D721Med (cell line): Measurements from ENCODE around the gene EXOC6B.

Experiments used
- DNase-seq: peaks from one replicate; pipeline ENCODE4 v3.0.0; 2011; ENCODE audit warnings: low spot score; ENCODE audit not compliant: insufficient read length
- FAIRE-seq: peaks from 2 replicates; lab custom pipeline; 2011; peaks lifted over from hg19 to GRCh38; lab: Jason Lieb, UNC
- TF ChIP-seq, protein P1 (sequence below): IDR thresholded peaks from 2 replicates; pipeline ENCODE4 v1.5.1; 2012; ENCODE audit warnings: mild to moderate bottlenecking, control low read depth; ENCODE audit not compliant: insufficient read depth; ENCODE audit errors: missing control alignments

Gene EXOC6B

DNA sequence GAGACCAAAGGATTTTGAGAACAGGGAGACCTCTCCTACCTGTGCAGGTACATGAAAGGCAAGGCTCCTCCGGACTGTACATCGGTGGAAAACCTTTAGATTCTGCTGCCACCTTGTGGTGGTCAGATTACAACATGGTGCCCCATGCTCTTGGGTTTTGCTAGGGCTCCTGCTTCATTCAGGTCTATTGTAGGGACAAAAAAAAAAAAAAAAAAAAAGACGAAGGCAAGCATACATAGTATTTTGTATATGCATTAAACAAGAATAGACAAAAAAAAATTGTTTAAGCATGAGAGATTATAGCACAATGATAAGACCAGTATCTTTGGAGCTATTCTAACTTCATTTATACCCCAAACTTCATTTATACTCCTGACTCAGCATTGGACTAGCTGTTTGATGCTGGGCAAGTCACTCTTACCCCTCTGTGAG lies 34.0 kb upstream of the EXOC6B start:
- DNase-seq (peak; percentile 29), FAIRE-seq (no peak)
- TF ChIP-seq, protein P1, sequence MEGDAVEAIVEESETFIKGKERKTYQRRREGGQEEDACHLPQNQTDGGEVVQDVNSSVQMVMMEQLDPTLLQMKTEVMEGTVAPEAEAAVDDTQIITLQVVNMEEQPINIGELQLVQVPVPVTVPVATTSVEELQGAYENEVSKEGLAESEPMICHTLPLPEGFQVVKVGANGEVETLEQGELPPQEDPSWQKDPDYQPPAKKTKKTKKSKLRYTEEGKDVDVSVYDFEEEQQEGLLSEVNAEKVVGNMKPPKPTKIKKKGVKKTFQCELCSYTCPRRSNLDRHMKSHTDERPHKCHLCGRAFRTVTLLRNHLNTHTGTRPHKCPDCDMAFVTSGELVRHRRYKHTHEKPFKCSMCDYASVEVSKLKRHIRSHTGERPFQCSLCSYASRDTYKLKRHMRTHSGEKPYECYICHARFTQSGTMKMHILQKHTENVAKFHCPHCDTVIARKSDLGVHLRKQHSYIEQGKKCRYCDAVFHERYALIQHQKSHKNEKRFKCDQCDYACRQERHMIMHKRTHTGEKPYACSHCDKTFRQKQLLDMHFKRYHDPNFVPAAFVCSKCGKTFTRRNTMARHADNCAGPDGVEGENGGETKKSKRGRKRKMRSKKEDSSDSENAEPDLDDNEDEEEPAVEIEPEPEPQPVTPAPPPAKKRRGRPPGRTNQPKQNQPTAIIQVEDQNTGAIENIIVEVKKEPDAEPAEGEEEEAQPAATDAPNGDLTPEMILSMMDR, result peak; percentile 64

DNA sequence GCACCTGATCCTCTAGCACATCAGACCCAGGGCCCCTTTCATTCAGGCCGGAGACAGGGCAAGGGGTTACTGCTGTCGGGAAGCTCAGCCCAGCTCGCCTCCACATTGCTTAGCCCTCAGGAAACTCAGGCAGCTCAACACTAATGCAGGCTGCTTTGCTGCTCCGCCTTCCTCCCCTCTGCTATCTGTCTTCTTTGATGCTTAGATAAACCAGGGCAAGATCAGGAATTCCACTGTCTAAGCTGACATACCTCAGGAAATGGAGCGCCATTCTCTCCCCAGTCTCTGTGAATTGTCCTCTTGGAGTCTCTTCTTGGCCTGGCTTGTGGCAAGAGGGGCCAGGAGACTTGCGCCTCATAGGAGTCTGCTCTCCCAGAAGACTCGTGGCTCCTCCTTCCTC lies 25.5 kb upstream of the EXOC6B start:
- FAIRE-seq (no peak), DNase-seq (no peak)
- TF ChIP-seq, protein P1, result no peak

GRCh38 chr2:72849138-72849462 lies 23.3 kb upstream of the EXOC6B start:
- FAIRE-seq (no peak), DNase-seq (no peak)
- TF ChIP-seq, protein P1, result no peak

- TF ChIP-seq, protein P1, result no peak
Observed at GRCh38 chr2:72848436-72849137, 22.8 kb upstream of the EXOC6B start.

DNA sequence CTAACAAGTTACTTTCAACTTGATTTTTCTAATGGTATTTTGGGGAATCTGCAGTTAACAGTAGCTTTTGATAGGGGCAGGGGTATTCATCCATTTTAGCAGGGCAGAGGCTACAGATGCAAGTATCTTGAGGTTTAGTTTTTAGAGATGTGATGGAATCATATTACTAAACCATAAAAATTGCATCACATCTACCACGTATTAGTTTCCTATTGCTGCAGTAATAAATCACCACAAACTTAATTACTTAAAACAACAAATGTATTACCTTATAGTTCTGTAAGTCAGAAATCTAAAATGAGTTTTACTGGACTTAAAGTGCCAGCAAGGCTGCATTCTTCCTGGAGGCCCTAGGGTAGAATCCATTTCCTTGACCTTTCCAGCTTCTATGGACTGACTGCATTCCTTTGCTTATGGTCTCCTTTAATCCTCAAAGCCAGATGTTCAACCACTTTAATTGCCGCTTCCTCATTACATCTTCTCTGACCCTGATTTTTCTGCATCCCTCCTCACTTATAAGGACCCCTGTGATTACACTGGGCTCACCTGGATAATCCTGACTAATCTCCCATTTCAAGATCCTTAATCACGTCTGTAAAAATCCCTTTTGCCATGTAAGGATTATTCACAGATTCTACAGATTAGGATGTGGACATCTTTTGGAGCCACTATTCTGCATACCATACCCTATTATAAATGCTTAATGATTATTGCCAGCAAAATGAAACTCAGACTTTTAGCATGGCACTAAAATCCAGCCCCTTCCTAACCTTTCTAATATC lies 21.9 kb upstream of the EXOC6B start:
- FAIRE-seq, result no peak
- DNase-seq, result no peak
- TF ChIP-seq, protein P1, result no peak

More at GRCh38 chr2:72848436-72849137, 22.8 kb upstream of the EXOC6B start:
- FAIRE-seq (no peak), DNase-seq (no peak)

DNA sequence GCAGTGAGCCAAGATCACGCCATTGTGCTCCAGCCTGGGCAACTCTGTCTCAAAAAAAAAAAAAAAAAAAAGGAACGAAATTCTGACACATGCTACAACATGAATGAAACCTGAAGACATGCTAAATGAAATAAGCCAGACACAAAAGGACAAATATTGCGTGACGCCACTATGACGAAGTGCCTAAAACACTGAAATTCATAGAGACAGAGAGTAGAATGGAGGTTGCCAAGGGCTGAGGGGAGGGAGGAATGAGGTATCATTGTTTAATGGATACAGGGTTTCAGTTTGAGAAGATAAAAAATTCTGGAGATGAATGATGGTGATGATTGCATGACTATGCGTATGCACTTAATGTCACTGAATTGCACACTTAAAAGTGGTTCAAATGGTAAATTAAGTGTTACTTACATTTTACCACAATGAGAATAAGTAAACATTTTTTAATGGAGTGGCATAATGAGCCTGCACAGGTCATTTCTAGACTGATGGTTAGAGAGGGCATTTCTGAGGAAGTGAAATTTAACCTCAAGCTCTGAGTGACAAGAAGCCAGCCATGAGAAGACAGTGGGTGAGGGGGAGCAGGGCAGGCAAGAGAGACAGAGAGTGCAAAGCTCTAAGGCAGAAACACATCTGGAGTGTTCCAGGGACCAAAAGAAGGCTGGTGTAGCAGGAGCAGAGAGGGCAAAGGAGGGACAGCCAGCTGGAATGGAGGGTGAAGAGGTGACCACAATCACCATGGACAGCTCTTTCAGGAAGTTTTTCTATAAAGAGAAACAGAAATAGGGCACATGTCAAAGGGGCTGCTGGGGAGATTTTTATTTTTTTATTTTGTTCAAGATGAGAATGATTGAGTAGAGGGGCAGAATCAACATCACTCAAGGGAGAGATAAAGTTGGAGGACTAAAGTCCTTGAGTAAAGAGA lies 20.6 kb upstream of the EXOC6B start:
- DNase-seq, result no peak
- TF ChIP-seq, protein P1, result no peak
- FAIRE-seq, result no peak
